NB4 (cell line): ENCODE measurements around the gene ADK.

Source experiments
- DNase-seq: peaks from one replicate; pipeline ENCODE4 v3.0.0; 2010; ENCODE audit warnings: low read depth
- H3K4me3 ChIP-seq: one replicate; pipeline ENCODE4 v1.5.1; 2011; ENCODE audit warnings: mild to moderate bottlenecking, low read depth, low read length, moderate library complexity
- CTCF ChIP-seq: IDR thresholded peaks from one replicate; pipeline ENCODE4 v1.5.1; 2012; ENCODE audit warnings: low read depth, low read length
- MAX ChIP-seq: IDR thresholded peaks from 2 replicates; pipeline ENCODE4 v1.6.1; 2011; ENCODE audit warnings: low read depth, low read length
- MYC ChIP-seq: IDR thresholded peaks from 2 replicates; pipeline ENCODE4 v1.6.1; 2011; ENCODE audit warnings: low read depth, low read length
- POLR2A ChIP-seq: IDR thresholded peaks from 2 replicates; pipeline ENCODE4 v1.6.1; 2011; ENCODE audit warnings: mild to moderate bottlenecking; ENCODE audit not compliant: insufficient read length; ENCODE audit errors: extremely low read depth

The ADK gene

GRCh38 chr10:74332398-74332797, 181.4 kb downstream of the ADK start:
- H3K4me3 ChIP-seq = no peak overlapping the region
- DNase-seq = no peak
- TF ChIP-seq MAX (no peak), POLR2A (no peak), CTCF (no peak), MYC (no peak)

- TF ChIP-seq POLR2A = no peak
- TF ChIP-seq MAX = no peak
- TF ChIP-seq MYC = no peak
- no peak for TF ChIP-seq CTCF
- no peak overlapping the region for H3K4me3 ChIP-seq
- no peak for DNase-seq
These were observed 182.2 kb downstream of the ADK start for GRCh38 chr10:74333174-74333573.

GRCh38 chr10:74334221-74334620, 183.2 kb downstream of the ADK start:
- DNase-seq = no peak
- TF ChIP-seq MYC (no peak), POLR2A (no peak), CTCF (no peak), MAX (no peak)
- H3K4me3 ChIP-seq = no peak overlapping the region

GRCh38 chr10:74335501-74335900, 184.5 kb downstream of the ADK start:
- no peak overlapping the region for H3K4me3 ChIP-seq
- TF ChIP-seq POLR2A (no peak), CTCF (no peak), MAX (no peak), MYC (no peak)
- DNase-seq = peak; percentile 26

- DNase-seq = no peak
- no peak overlapping the region for H3K4me3 ChIP-seq
- TF ChIP-seq POLR2A (no peak), MAX (no peak), CTCF (no peak), MYC (no peak)
These were observed 186.5 kb downstream of the ADK start for GRCh38 chr10:74337330-74338016.
